HepG2 (cell line): ENCODE results near the gene FMOD. TPM values are rescaled to one million over a fixed set of nuclear protein-coding genes. Genes with fewer than 3 reads are reported as not detected.

Experiments
- ATAC-seq: fragments of 200-7000 bp; cut with Tn5 transposase; 3 replicates; pipeline ENCODE4 v1.9.1; 2020; ENCODE audit warnings: mild to moderate bottlenecking, moderate library complexity
- BruUV-seq: library from RNA; stranded (reverse); fragments of 400-500 nt; replicated peaks from 2 replicates; lab custom pipeline; 2021; lab: Mats Ljungman, UMichigan
- CTCF ChIA-PET: fragments of 300-600 bp; formaldehyde crosslinking; extraction: SDS; loops from one replicate; lab custom pipeline; 2021; ENCODE audit warnings: low total read pairs, inconsistent platforms, low intra/inter-chr PET ratio; lab: Yijun Ruan, JAX
- POLR2A ChIA-PET: fragments of 350-600 bp; sonication (Branson Sonifier 250); formaldehyde crosslinking; loops from one replicate; lab custom pipeline; 2020; ENCODE audit warnings: antibody characterized with exemption, inconsistent platforms; lab: Yijun Ruan, JAX
- DNase-seq: peaks from one replicate; pipeline ENCODE4 v3.0.0-alpha.2; 2015; ENCODE audit warnings: low spot score
- FAIRE-seq: peaks from 3 replicates; lab custom pipeline; 2011; peaks lifted over from hg19 to GRCh38; lab: Jason Lieb, UNC
- H2AFZ ChIP-seq: one replicate; pipeline ENCODE4 v1.6.1; 2011; ENCODE audit warnings: low read length, inconsistent platforms
- H3K27ac ChIP-seq: fragments of 300-600 bp; 3 replicates; pipeline ENCODE4 v1.8.0; 2011; ENCODE audit warnings: mixed run types, mild to moderate bottlenecking, mixed read lengths, low read length, inconsistent platforms; ENCODE audit not compliant: insufficient read depth; ENCODE audit errors: extremely low read length
- H3K27me3 ChIP-seq, 2 experiments: fragments of 200-600 bp in 1 of 2; 2 replicates in 1 of 2; 3 replicates in 1 of 2; pipeline versions ENCODE4 v1.6.0 to v1.8.0; 2011; ENCODE audit warnings: low read length in 2 of 2, mild to moderate bottlenecking in 2 of 2, moderate library complexity in 2 of 2, inconsistent platforms in 1 of 2; ENCODE audit not compliant: insufficient read depth in 2 of 2, control insufficient read depth in 1 of 2
- H3K36me3 ChIP-seq, 2 experiments: fragments of 200-600 bp in 1 of 2; replicated peaks in 1 of 2; 2 replicates in 1 of 2; 3 replicates in 1 of 2; pipeline versions ENCODE4 v1.5.1 to v1.8.0; 2011; ENCODE audit warnings: low read length in 2 of 2, inconsistent platforms in 1 of 2; ENCODE audit not compliant: insufficient read depth in 2 of 2, control insufficient read depth in 1 of 2
- H3K4me1 ChIP-seq: 2 replicates; pipeline ENCODE4 v1.5.1; 2012; ENCODE audit warnings: low read length, inconsistent platforms; ENCODE audit not compliant: insufficient read depth
- H3K4me2 ChIP-seq: 2 replicates; pipeline ENCODE4 v1.6.0; 2011; ENCODE audit warnings: low read depth, low read length, inconsistent platforms
- H3K4me3 ChIP-seq, 3 experiments: fragments of 200-600 bp in 1 of 3; sonication (generic), shearing (Covaris generic) in 1 of 3; replicated peaks in 1 of 3; 2 replicates each; pipeline ENCODE4 v1.5.1; 2011 to 2016; ENCODE audit warnings: low read length in 3 of 3, inconsistent platforms in 2 of 3, low read depth in 2 of 3, mild to moderate bottlenecking in 2 of 3, control low read depth in 1 of 3, mixed read lengths in 1 of 3; ENCODE audit not compliant: insufficient read depth in 1 of 3
- H3K79me2 ChIP-seq: one replicate; pipeline ENCODE4 v1.6.1; 2011; ENCODE audit warnings: low read length, inconsistent platforms; ENCODE audit not compliant: insufficient read depth
- H3K9ac ChIP-seq: 2 replicates; pipeline ENCODE4 v1.6.0; 2011; ENCODE audit warnings: mild to moderate bottlenecking, low read depth, low read length, inconsistent platforms; ENCODE audit not compliant: insufficient read depth
- H3K9me3 ChIP-seq: 2 replicates; pipeline ENCODE4 v1.5.1; 2012; ENCODE audit warnings: mild to moderate bottlenecking, low read length
- H4K20me1 ChIP-seq: 2 replicates; pipeline ENCODE4 v1.6.0; 2011; ENCODE audit warnings: inconsistent platforms, mild to moderate bottlenecking, low read length, moderate library complexity; ENCODE audit not compliant: insufficient read depth
- CCDC6 ChIP-seq: sonication (generic); formaldehyde crosslinking; IDR thresholded peaks from 2 replicates; pipeline ENCODE4 v1.8.1; 2022; ENCODE audit warnings: mild to moderate bottlenecking, missing genetic modification reagents, moderate library complexity
- CENPX ChIP-seq: sonication (generic); formaldehyde crosslinking; IDR thresholded peaks from 2 replicates; pipeline ENCODE4 v1.9.0; 2021; ENCODE audit warnings: mild to moderate bottlenecking, missing genetic modification reagents, moderate library complexity
- ETS1 ChIP-seq: sonication (generic); formaldehyde crosslinking; IDR thresholded peaks from 2 replicates; pipeline ENCODE4 v1.4.0; 2020; ENCODE audit warnings: missing genetic modification reagents
- MAFF ChIP-seq: IDR thresholded peaks from 2 replicates; pipeline ENCODE4 v1.6.1; 2011; ENCODE audit warnings: low read depth, low read length, improper control_type of control experiment
- MAFK ChIP-seq, 2 experiments: IDR thresholded peaks in 1 of 2; conservative IDR thresholded peaks in 1 of 2; 2 replicates each; pipeline ENCODE4 v1.6.1; 2011; ENCODE audit warnings: improper control_type of control experiment in 2 of 2, low read length in 2 of 2
- MTF1 ChIP-seq: sonication (generic); formaldehyde crosslinking; IDR thresholded peaks from 2 replicates; pipeline ENCODE4 v1.5.0; 2020; ENCODE audit warnings: missing genetic modification reagents
- NFE2L2 ChIP-seq: fragments of 150-350 bp; IDR thresholded peaks from 2 replicates; pipeline ENCODE4 v1.6.1; 2014; ENCODE audit warnings: low read length
- TAF1 ChIP-seq: sonication (generic); formaldehyde crosslinking; IDR thresholded peaks from 2 replicates; pipeline ENCODE4 v1.4.0; 2020; ENCODE audit warnings: missing genetic modification reagents
- ZKSCAN8 ChIP-seq: IDR thresholded peaks from 2 replicates; pipeline ENCODE4 v1.6.1; 2016; ENCODE audit warnings: borderline replicate concordance, missing genetic modification reagents, missing compliant biosample characterization
- ZNF513 ChIP-seq: sonication (generic); formaldehyde crosslinking; conservative IDR thresholded peaks from 2 replicates; pipeline ENCODE4 v1.5.0; 2020; ENCODE audit warnings: missing genetic modification reagents
- WGBS: methylation state at CpG from one replicate; pipeline ENCODE4 v1.1.6; 2017; ENCODE audit warnings: low lambda C conversion rate; 5-methylcytosine and 5-hydroxymethylcytosine counted together
- in situ Hi-C: cut with HindIII; loops from 2 replicates; pipeline ENCODE4 v1.10.0; 2017; ENCODE audit warnings: low pct_unique_long_range_greater_than_20kb; ENCODE audit not compliant: extremely low pct_ligation_motif_present
- intact Hi-C: fragments of 100-400 bp; cut with micrococcal nuclease; formaldehyde crosslinking; loops from one replicate; pipeline ENCODE4 v1.10.0; 2022; ENCODE audit not compliant: unreplicated experiment
- polyA plus RNA-seq, 8 experiments: library from polyadenylated mRNA; depleted of rRNA in 3 of 8; stranded (reverse) in 7 of 8; unstranded in 1 of 8; fragments of >200 nt; fragmentation: Illumina TruSeq in 4 of 8; extraction: Trizol in 4 of 8; gene quantifications; 2 replicates each; pipeline versions ENCODE4 v1.2.1 to v1.2.3, GENCODE V29; 2011 to 2016; ENCODE audit warnings: low read depth in 4 of 8, missing spikeins in 1 of 8, mixed read lengths in 1 of 8; ENCODE audit not compliant: insufficient read depth in 1 of 8
- total RNA-seq, 5 experiments: library from RNA; depleted of rRNA; stranded (reverse); fragments of >200 nt; fragmentation: Illumina TruSeq; extraction: Trizol; gene quantifications; 2 replicates each; pipeline ENCODE4 v1.2.3, GENCODE V29; 2016; ENCODE audit warnings: low read depth in 1 of 5

Gene FMOD
- total and polyA plus RNA-seq, 2 of the 13 experiments (the other 11 are each of a cell fraction or from before 2014, with no cell fraction given), result 0.08 TPM; not detected in 1

DNA sequence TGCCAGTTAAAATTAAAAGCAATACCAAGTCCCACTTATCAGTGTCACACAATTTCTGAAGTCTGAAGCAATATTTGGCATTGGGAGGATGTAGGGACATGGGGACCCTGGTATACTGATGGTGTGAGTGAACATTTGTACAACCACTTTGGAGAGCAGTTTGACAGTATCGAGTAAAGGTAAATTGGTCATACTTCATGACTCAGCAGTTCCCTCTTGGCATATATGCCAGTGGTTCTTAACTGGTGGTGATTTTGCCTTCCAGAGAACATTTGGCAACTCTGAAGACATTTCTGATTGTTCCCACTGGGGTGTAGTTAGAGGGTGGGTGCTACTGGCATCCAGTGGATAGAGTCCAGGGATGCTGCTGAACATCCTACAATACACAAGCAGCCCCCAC lies 19.7 kb downstream of the FMOD start:
- ATAC-seq, result no peak
- WGBS, result 33% methylated on average over 1 of the region's 1 CpG
- TF ChIP-seq ZKSCAN8 (CRISPR knock-in tag), result no peak
- no peak for TF ChIP-seq MTF1 (CRISPR knock-in tag)
- TF ChIP-seq MAFK (conservative IDR thresholded peaks at IDR 0.05 in 1 of 2, IDR thresholded peaks at IDR 0.05 in 1 of 2; ENCODE audit: low read length in 2 of 2), result peak; percentile 69 to 88
- TF ChIP-seq MAFF, result peak; percentile 83
- no peak for TF ChIP-seq ETS1 (CRISPR knock-in tag)
- peak; percentile 50 for TF ChIP-seq NFE2L2
- no peak for TF ChIP-seq ZNF513 (CRISPR knock-in tag)
- no peak for TF ChIP-seq CENPX (CRISPR knock-in tag)
- no peak for TF ChIP-seq TAF1 (CRISPR knock-in tag)
- TF ChIP-seq CCDC6 (CRISPR knock-in tag), result no peak
- in situ Hi-C loops, result no loop called here
- H2AFZ ChIP-seq, result no peak overlapping the region
- peaks cover 16% of the 10 kb centered on the region for H3K4me1 ChIP-seq
- no peak overlapping the region for H3K4me2 ChIP-seq
- DNase-seq, result no peak
- H3K36me3 ChIP-seq, result no peaks in the 10 kb centered on the region
- ChIA-PET CTCF (no interaction called here), POLR2A (no interaction called here)
- H3K79me2 ChIP-seq, result no peaks in the 10 kb centered on the region
- intact Hi-C loops, result no loop called here
- no TSS peak for BruUV-seq
- no peaks in the 10 kb centered on the region for H4K20me1 ChIP-seq
- H3K4me3 ChIP-seq, result no peak overlapping the region
- H3K9me3 ChIP-seq, result no peaks in the 10 kb centered on the region
- H3K27ac ChIP-seq, result no peak overlapping the region
- 0 out of 5 replicates have a peak, but pooled peaks cover 0 to 1% of the 10 kb centered on the region in 2 experiments for H3K27me3 ChIP-seq
- FAIRE-seq, result no peak
- H3K9ac ChIP-seq, result no peak overlapping the region
